Tibial artery (tissue), 4 donors: ENCODE data around the gene KIF5C.

Experiments used
- DNase-seq, 2 donors: peaks; one replicate each; pipeline ENCODE4 v3.0.0-alpha.2; 2019
- H3K27ac ChIP-seq, 2 donors: fragments of 200-600 bp; sonication (generic) in 1 of 2; 1 replicate in 1 of 2; 2 replicates in 1 of 2; pipeline ENCODE4 v1.5.1; 2018 to 2019; ENCODE audit warnings: mild to moderate bottlenecking in 1 of 2
- H3K27me3 ChIP-seq, 2 donors: fragments of 200-600 bp; sonication (generic) in 1 of 2; one replicate each; pipeline versions ENCODE4 v1.5.1 to v1.6.0; 2016 to 2019
- H3K36me3 ChIP-seq, 3 donors: fragments of 200-600 bp; sonication (generic) in 2 of 3; one replicate each; pipeline ENCODE4 v1.5.1; 2016 to 2019; ENCODE audit warnings: mild to moderate bottlenecking in 2 of 3
- H3K4me1 ChIP-seq, 4 donors: fragments of 200-600 bp; sonication (generic) in 2 of 4; 1 replicate in 3 of 4; 2 replicates in 1 of 4; pipeline ENCODE4 v1.5.1; 2016 to 2019
- H3K4me3 ChIP-seq, 2 donors: fragments of 200-600 bp; sonication (generic) in 1 of 2; 1 replicate in 1 of 2; 2 replicates in 1 of 2; pipeline ENCODE4 v1.5.1; 2018 to 2019; ENCODE audit warnings: mild to moderate bottlenecking in 2 of 2
- H3K9me3 ChIP-seq, 3 donors: fragments of 200-600 bp; sonication (generic) in 1 of 3; one replicate each; pipeline ENCODE4 v1.5.1; 2016 to 2019
- intact Hi-C: fragments of 100-400 bp; cut with DNase I; formaldehyde crosslinking; loops from one replicate; pipeline ENCODE4 v1.15.0; 2023; ENCODE audit warnings: low total_unique reads
- TF ChIP-seq, protein P1 (sequence below), 2 experiments: fragments of 200-600 bp in 1 of 2; fragments of 450-650 bp in 1 of 2; IDR thresholded peaks; one replicate each; pipeline ENCODE4 v1.5.1; 2017 to 2019; ENCODE audit warnings: antibody characterized with exemption in 2 of 2, mild to moderate bottlenecking in 1 of 2, moderate library complexity in 1 of 2

Gene KIF5C

DNA sequence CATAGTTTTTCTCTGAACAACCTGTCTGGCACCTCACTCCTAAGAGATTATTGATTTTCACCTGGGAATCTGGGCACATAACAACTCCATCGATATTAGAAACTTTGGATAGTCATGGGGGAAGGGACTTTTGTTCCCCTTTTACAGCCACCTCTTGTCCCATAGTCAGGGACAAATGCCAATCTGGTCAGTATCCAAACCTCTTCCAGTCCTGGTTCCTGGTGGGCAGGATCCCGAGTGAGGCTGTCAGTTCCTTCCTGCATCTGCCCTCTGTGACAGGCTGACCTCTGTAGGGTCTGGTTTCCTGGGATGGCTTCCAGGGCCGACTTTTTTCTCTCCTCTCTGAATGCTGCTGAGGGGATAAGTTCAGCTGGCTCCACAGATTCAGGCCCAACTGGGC is 11.0 kb downstream of the KIF5C start:
- no peak for DNase-seq
- H3K4me3 ChIP-seq, result no peak overlapping the region
- H3K4me1 ChIP-seq, result peaks cover 0 to 16% (median 11%) of the 10 kb centered on the region in 4 donors
- TF ChIP-seq, protein P1, sequence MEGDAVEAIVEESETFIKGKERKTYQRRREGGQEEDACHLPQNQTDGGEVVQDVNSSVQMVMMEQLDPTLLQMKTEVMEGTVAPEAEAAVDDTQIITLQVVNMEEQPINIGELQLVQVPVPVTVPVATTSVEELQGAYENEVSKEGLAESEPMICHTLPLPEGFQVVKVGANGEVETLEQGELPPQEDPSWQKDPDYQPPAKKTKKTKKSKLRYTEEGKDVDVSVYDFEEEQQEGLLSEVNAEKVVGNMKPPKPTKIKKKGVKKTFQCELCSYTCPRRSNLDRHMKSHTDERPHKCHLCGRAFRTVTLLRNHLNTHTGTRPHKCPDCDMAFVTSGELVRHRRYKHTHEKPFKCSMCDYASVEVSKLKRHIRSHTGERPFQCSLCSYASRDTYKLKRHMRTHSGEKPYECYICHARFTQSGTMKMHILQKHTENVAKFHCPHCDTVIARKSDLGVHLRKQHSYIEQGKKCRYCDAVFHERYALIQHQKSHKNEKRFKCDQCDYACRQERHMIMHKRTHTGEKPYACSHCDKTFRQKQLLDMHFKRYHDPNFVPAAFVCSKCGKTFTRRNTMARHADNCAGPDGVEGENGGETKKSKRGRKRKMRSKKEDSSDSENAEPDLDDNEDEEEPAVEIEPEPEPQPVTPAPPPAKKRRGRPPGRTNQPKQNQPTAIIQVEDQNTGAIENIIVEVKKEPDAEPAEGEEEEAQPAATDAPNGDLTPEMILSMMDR (IDR thresholded peaks at IDR 0.05), result no peak
- no peaks in the 10 kb centered on the region for H3K36me3 ChIP-seq
- intact Hi-C loops, result no loop called here
- H3K9me3 ChIP-seq, result no peaks in the 10 kb centered on the region
- H3K27ac ChIP-seq, result no peak overlapping the region
- H3K27me3 ChIP-seq, result peaks cover 0 to 19% of the 10 kb centered on the region in 2 donors

DNA sequence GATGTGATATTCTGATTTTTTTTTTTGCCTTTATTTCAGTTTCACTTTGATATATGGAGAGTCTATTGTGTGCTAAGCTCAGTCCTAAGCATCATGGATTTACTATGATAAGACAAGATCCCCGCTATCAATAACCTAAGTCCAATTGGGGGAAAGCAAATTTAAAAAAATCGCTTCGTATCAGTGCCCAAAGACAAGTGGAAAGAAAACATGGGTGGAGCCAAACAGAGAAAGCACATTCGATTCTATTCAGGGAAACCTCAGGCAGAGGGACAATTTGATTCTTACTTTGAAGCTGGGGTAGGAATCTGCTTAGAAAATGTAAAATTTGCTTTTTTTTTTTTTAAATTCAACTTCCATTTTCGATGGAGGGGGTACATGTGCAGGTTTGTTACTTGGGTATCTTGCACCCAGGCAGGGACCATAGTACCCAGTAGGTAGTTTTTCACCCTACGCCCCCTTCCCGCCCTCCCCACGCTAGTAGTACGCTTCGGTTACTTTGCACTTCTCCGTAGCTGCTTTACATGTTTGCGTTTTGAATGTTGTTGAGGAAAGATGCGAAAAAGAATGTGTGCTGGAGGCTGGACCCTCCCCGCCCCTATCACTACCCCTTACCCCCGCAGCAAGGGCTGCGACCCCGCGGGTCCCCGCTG is 12.4 kb downstream of the KIF5C start:
- peaks cover 0 to 4% (median 3%) of the 10 kb centered on the region in 3 donors for H3K9me3 ChIP-seq
- no peak overlapping the region for H3K27ac ChIP-seq
- H3K4me3 ChIP-seq, result peak overlapping the region; percentile 30 to 45
- DNase-seq, result no peak
- TF ChIP-seq, protein P1 (IDR thresholded peaks at IDR 0.05), result no peak
- H3K4me1 ChIP-seq, result peaks cover 0 to 16% (median 11%) of the 10 kb centered on the region in 4 donors
- intact Hi-C loops, result no loop called here
- no peaks in the 10 kb centered on the region for H3K36me3 ChIP-seq
- peaks cover 0 to 19% of the 10 kb centered on the region in 2 donors for H3K27me3 ChIP-seq

DNA sequence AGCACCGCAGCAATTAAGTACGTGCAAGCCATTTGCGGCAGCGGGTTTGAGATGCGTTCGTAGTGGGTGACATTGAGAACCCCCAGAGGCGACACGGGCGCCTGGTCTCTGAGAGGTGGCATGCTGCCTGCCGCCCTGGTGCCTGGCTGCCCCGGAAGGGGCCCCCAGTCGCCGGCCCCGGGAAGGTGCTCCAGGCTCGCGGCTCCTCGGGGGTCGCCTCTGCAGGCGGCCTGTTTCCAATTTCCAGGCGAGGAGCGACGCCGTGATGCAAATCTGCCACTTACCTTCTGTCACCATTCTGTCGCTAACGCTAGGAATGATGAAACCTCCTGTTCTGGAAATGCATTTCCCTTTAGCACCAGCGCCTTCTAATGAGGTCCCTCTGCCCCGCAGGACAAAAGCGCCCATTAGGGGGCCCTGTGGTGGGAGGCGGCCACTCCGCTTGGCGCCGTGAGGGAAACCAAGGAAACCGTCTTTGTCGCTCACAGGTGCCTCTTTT is 13.0 kb downstream of the KIF5C start:
- TF ChIP-seq, protein P1 (IDR thresholded peaks at IDR 0.05), result no peak
- H3K27me3 ChIP-seq, result peaks cover 0 to 19% of the 10 kb centered on the region in 2 donors
- H3K4me3 ChIP-seq, result peak overlapping the region; percentile 30 to 45
- peaks cover 0 to 16% (median 11%) of the 10 kb centered on the region in 4 donors for H3K4me1 ChIP-seq
- no peak for DNase-seq
- H3K36me3 ChIP-seq, result no peaks in the 10 kb centered on the region
- intact Hi-C loops, result no loop called here
- peaks cover 0 to 9% (median 6%) of the 10 kb centered on the region in 3 donors for H3K9me3 ChIP-seq
- no peak overlapping the region for H3K27ac ChIP-seq

DNA sequence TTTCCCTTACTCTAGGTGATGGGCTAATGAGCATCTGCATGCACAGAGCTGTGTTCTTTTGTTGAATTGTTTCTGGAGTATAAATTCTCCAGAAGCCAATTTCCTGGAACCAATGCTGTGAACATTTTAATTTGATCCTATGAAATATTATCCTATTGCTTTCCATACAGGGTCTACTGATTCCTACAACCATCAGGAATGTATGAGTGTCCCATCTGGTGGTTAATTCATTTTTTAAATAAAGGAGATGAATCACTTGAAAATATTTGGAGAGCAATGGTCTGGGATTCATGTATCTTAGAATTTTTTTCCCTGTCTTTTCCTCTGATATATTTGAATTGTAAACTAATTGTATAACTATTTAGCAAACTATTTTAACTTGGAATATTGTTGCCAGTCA is 14.0 kb downstream of the KIF5C start:
- Histone ChIP-seq H3K27me3 (peaks cover 0 to 19% of the 10 kb centered on the region in 2 donors), H3K4me3 (no peak overlapping the region), H3K36me3 (no peaks in the 10 kb centered on the region), H3K9me3 (peaks cover 0 to 14% (median 6%) of the 10 kb centered on the region in 3 donors), H3K27ac (no peak overlapping the region), H3K4me1 (peaks cover 0 to 16% (median 11%) of the 10 kb centered on the region in 4 donors)
- intact Hi-C loops, result no loop called here
- no peak for DNase-seq
- TF ChIP-seq, protein P1 (IDR thresholded peaks at IDR 0.05), result no peak

DNA sequence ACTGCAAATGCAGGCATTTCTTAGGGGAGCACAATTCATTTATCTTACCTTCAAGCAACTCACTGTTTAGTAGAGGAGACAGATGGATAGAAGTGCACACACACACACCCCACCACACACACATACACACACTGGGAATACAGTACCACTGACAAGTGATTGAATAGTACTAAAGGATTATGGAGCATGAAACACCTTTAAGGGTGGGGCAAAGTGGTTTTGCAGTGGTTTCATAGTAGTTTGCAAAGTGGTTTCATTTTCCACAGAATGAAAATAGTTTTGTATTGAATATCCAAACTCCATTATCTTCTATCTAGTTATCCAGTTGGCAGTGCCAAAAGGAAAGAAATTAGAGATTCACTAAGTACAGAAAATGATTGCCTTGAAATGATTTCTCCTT is 18.9 kb downstream of the KIF5C start:
- intact Hi-C loops, result no loop called here
- no peak overlapping the region for H3K4me3 ChIP-seq
- H3K27ac ChIP-seq, result no peak overlapping the region
- TF ChIP-seq, protein P1 (IDR thresholded peaks at IDR 0.05), result no peak
- H3K36me3 ChIP-seq, result no peaks in the 10 kb centered on the region
- peaks cover 0 to 4% of the 10 kb centered on the region in 2 donors for H3K27me3 ChIP-seq
- no peak for DNase-seq
- H3K4me1 ChIP-seq, result no peaks in the 10 kb centered on the region
- H3K9me3 ChIP-seq, result peaks cover 0 to 14% (median 6%) of the 10 kb centered on the region in 3 donors
